SJSA1 (cell line): Measurements from ENCODE around the gene ESCO1. TPM values are rescaled to one million over a fixed set of nuclear protein-coding genes. Genes with fewer than 3 reads are reported as not detected.
A peak's percentile ranks its signal among the peaks of the same experiment; 100 is the strongest.

Source experiments
- DNase-seq, 2 experiments: peaks; one replicate each; pipeline ENCODE4 v3.0.0-alpha.2; 2015 to 2020; ENCODE audit warnings: low spot score in 2 of 2, low read depth in 1 of 2
- H3K27ac ChIP-seq: fragments of 250-450 bp; sonication (Bioruptor Pico); 2 replicates; pipeline ENCODE4 v1.5.1; 2020; ENCODE audit warnings: mild to moderate bottlenecking, moderate library complexity
- H3K27me3 ChIP-seq: fragments of 250-450 bp; sonication (Bioruptor Pico); replicated peaks from 2 replicates; pipeline ENCODE4 v1.5.1; 2020; ENCODE audit warnings: mild to moderate bottlenecking, moderate library complexity
- H3K36me3 ChIP-seq: fragments of 250-450 bp; sonication (Bioruptor Pico); 2 replicates; pipeline ENCODE4 v1.5.1; 2020; ENCODE audit warnings: mild to moderate bottlenecking
- H3K4me1 ChIP-seq: fragments of 250-450 bp; sonication (Bioruptor Pico); replicated peaks from 2 replicates; pipeline ENCODE4 v1.6.1; 2021; ENCODE audit warnings: mild to moderate bottlenecking
- H3K4me3 ChIP-seq: fragments of 250-450 bp; sonication (Bioruptor Pico); 2 replicates; pipeline ENCODE4 v1.5.1; 2020; ENCODE audit warnings: mild to moderate bottlenecking
- H3K9me3 ChIP-seq: fragments of 250-450 bp; sonication (Bioruptor Pico); replicated peaks from 2 replicates; pipeline ENCODE4 v1.5.1; 2020; ENCODE audit warnings: mild to moderate bottlenecking
- total RNA-seq: library from RNA; depleted of rRNA; stranded (reverse); fragments of >200 nt; shearing (Covaris generic); gene quantifications from 2 replicates; pipeline ENCODE4 v1.2.3, GENCODE V29; 2014

The ESCO1 gene
- total RNA-seq, 1 experiment from 2014 or later = 14.8 TPM

- no peak for DNase-seq
- H3K36me3 ChIP-seq = peaks cover 8% of the 10 kb centered on the region
- no peak overlapping the region for H3K4me3 ChIP-seq
These were observed 51.9 kb downstream of the ESCO1 start for GRCh38 chr18:21548647-21549046.

GRCh38 chr18:21546423-21546822 lies 54.1 kb downstream of the ESCO1 start:
- Histone ChIP-seq H3K36me3 (peaks cover 8% of the 10 kb centered on the region), H3K4me3 (no peak overlapping the region), H3K4me1 (no peaks in the 10 kb centered on the region), H3K27me3 (no peaks in the 10 kb centered on the region), H3K9me3 (no peaks in the 10 kb centered on the region), H3K27ac (no peak overlapping the region)
- no peak for DNase-seq

More at GRCh38 chr18:21548647-21549046, 51.9 kb downstream of the ESCO1 start:
- Histone ChIP-seq H3K4me1 (no peaks in the 10 kb centered on the region), H3K27me3 (no peaks in the 10 kb centered on the region), H3K27ac (no peak overlapping the region), H3K9me3 (no peaks in the 10 kb centered on the region)

GRCh38 chr18:21538230-21538629 lies 62.3 kb downstream of the ESCO1 start:
- no peak for DNase-seq
- H3K4me1 ChIP-seq = peaks cover 8% of the 10 kb centered on the region
- no peak overlapping the region for H3K27ac ChIP-seq
- H3K4me3 ChIP-seq = no peak overlapping the region
- H3K27me3 ChIP-seq = no peaks in the 10 kb centered on the region
- H3K36me3 ChIP-seq = peaks cover 26% of the 10 kb centered on the region
- no peaks in the 10 kb centered on the region for H3K9me3 ChIP-seq

GRCh38 chr18:21534327-21534726 lies 66.2 kb downstream of the ESCO1 start:
- Histone ChIP-seq H3K36me3 (peaks cover 47% of the 10 kb centered on the region), H3K27me3 (no peaks in the 10 kb centered on the region), H3K4me1 (peaks cover 8% of the 10 kb centered on the region), H3K4me3 (no peak overlapping the region), H3K27ac (no peak overlapping the region), H3K9me3 (no peaks in the 10 kb centered on the region)
- DNase-seq = peak in 1 of 2 experiments; percentile 11

GRCh38 chr18:21526463-21526862 lies 74.0 kb downstream of the ESCO1 start:
- H3K27ac ChIP-seq = no peak overlapping the region
- H3K4me3 ChIP-seq = no peak overlapping the region
- H3K4me1 ChIP-seq = no peaks in the 10 kb centered on the region
- H3K9me3 ChIP-seq = no peaks in the 10 kb centered on the region
- no peaks in the 10 kb centered on the region for H3K27me3 ChIP-seq
- peaks cover 31% of the 10 kb centered on the region for H3K36me3 ChIP-seq
- no peak for DNase-seq

- no peak for DNase-seq
- no peaks in the 10 kb centered on the region for H3K9me3 ChIP-seq
- H3K36me3 ChIP-seq = peaks cover 25% of the 10 kb centered on the region
- H3K4me3 ChIP-seq = no peak overlapping the region
- H3K27me3 ChIP-seq = no peaks in the 10 kb centered on the region
- H3K27ac ChIP-seq = no peak overlapping the region
- no peaks in the 10 kb centered on the region for H3K4me1 ChIP-seq
These were observed 74.6 kb downstream of the ESCO1 start for GRCh38 chr18:21525916-21526315.

GRCh38 chr18:21522530-21522929 lies 78.0 kb downstream of the ESCO1 start:
- Histone ChIP-seq H3K27me3 (no peaks in the 10 kb centered on the region), H3K4me3 (no peak overlapping the region), H3K4me1 (no peaks in the 10 kb centered on the region), H3K36me3 (peaks cover 10% of the 10 kb centered on the region), H3K9me3 (no peaks in the 10 kb centered on the region), H3K27ac (no peak overlapping the region)
- no peak for DNase-seq

GRCh38 chr18:21513741-21514140 lies 86.8 kb downstream of the ESCO1 start:
- DNase-seq = peak in 1 of 2 experiments; percentile 12
- Histone ChIP-seq H3K36me3 (0 out of 2 replicates have a peak, but pooled peaks cover 3% of the 10 kb centered on the region), H3K27ac (no peak overlapping the region), H3K4me3 (no peak overlapping the region), H3K9me3 (no peaks in the 10 kb centered on the region), H3K4me1 (no peaks in the 10 kb centered on the region), H3K27me3 (no peaks in the 10 kb centered on the region)

GRCh38 chr18:21513292-21513691 lies 87.2 kb downstream of the ESCO1 start:
- H3K9me3 ChIP-seq = no peaks in the 10 kb centered on the region
- no peaks in the 10 kb centered on the region for H3K4me1 ChIP-seq
- H3K27me3 ChIP-seq = no peaks in the 10 kb centered on the region
- H3K36me3 ChIP-seq = 0 out of 2 replicates have a peak, but pooled peaks cover 3% of the 10 kb centered on the region
- H3K4me3 ChIP-seq = no peak overlapping the region
- no peak overlapping the region for H3K27ac ChIP-seq
- no peak for DNase-seq

GRCh38 chr18:21509062-21509461 lies 91.4 kb downstream of the ESCO1 start:
- DNase-seq = no peak
- Histone ChIP-seq H3K9me3 (no peaks in the 10 kb centered on the region), H3K4me3 (no peak overlapping the region), H3K36me3 (no peaks in the 10 kb centered on the region), H3K4me1 (no peaks in the 10 kb centered on the region), H3K27me3 (no peaks in the 10 kb centered on the region), H3K27ac (no peak overlapping the region)

- no peak for DNase-seq
These were observed 92.4 kb downstream of the ESCO1 start for GRCh38 chr18:21507913-21508701.

GRCh38 chr18:21502661-21503060 lies 97.8 kb downstream of the ESCO1 start:
- Histone ChIP-seq H3K27me3 (no peaks in the 10 kb centered on the region), H3K4me1 (no peaks in the 10 kb centered on the region), H3K9me3 (no peaks in the 10 kb centered on the region), H3K4me3 (no peak overlapping the region), H3K36me3 (no peaks in the 10 kb centered on the region), H3K27ac (no peak overlapping the region)
- DNase-seq = no peak

More at GRCh38 chr18:21507913-21508701, 92.4 kb downstream of the ESCO1 start:
- no peak overlapping the region for H3K4me3 ChIP-seq
- no peaks in the 10 kb centered on the region for H3K36me3 ChIP-seq
- no peak overlapping the region for H3K27ac ChIP-seq
- H3K9me3 ChIP-seq = no peaks in the 10 kb centered on the region
- H3K27me3 ChIP-seq = no peaks in the 10 kb centered on the region
- no peaks in the 10 kb centered on the region for H3K4me1 ChIP-seq

- Histone ChIP-seq H3K36me3 (no peaks in the 10 kb centered on the region), H3K9me3 (no peaks in the 10 kb centered on the region), H3K4me1 (no peaks in the 10 kb centered on the region), H3K27ac (no peak overlapping the region), H3K27me3 (no peaks in the 10 kb centered on the region), H3K4me3 (no peak overlapping the region)
- DNase-seq = no peak
These were observed 100.5 kb downstream of the ESCO1 start for GRCh38 chr18:21499997-21500396.

- no peaks in the 10 kb centered on the region for H3K9me3 ChIP-seq
- H3K4me1 ChIP-seq = no peaks in the 10 kb centered on the region
- no peaks in the 10 kb centered on the region for H3K27me3 ChIP-seq
- H3K27ac ChIP-seq = no peak overlapping the region
- H3K4me3 ChIP-seq = no peak overlapping the region
- no peaks in the 10 kb centered on the region for H3K36me3 ChIP-seq
- no peak for DNase-seq
These were observed 104.1 kb downstream of the ESCO1 start for GRCh38 chr18:21496277-21496835.
